HG02610 (cell line): ENCODE measurements around the gene SYT2.

Source experiments
- ATAC-seq: cut with Tn5 transposase; IDR thresholded peaks from one replicate; pipeline ENCODE4 v1.9.1; 2021; ENCODE audit warnings: mild to moderate bottlenecking, moderate library complexity; ENCODE audit not compliant: unreplicated experiment

SYT2 gene

DNA sequence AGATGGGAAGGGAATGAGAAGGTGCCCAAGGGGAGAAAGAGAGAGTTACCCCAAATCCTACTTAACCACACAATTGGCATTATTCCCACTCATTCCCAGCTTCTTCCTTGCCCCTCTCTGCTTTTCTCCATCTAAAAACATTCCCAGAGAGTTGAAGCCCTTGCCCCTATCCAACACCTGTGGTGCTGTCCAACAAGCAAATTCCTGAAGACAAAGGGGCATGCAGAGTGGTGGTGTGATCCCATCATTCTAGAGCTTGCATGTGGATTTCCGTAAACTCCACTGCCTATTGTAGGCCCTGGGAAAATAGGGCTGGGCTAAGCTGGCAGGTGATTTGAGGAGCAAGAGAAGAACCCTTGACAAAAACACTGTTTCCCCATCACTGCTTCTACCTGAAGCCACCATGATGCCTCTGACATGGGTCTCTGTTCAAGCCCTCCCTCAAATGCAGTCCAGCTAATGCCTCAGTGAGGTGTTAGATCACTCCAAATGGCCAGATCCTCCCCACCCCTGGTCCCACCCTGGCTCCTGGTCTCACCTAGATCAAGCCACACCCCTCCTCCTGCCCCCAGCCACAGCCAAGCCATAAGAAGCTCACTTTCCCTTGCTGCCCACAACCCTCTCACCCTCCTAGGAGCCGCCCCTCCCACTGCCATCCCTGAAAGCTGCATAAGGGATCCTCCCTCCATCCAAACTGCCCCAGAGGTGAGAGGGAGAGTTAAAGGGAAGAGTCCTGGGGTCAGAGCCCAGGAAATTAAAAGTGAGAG is 29.5 kb downstream of the SYT2 start:
- no peak for ATAC-seq

DNA sequence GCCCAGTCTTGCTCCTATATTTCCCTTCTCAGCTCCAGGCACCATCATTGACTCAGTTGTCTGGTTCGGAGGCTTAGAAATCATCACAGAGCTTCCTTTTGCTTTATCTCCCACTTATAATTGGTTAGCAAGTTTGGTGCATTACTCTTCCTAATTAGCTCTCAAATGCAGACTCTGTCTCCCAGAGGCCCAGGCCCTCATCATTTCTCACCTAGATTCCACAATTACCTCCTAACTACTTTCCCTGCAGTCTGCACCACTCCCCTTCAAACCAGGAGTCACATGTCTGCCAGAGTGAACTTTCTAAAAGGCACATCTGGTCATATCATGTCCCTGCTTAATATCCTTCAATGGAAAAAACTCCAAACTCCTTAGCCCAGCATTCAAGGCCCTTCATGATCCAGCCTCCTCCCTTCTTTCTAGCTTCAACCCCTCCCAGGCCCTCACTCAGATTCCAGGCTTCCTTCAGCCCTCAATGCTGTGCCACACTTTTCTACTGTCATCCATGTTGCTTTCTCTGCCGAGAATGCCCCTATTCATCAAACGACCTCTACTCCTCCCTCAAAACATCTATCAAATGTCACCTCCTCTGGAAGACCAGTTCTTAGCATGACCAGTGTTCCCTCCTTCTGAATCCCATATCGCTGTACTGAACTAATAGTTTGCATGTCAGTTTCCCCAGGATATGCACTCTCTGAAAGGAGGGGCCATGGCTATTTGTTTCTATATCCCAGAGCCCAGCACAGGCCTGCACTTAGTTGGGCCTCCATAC is 30.7 kb downstream of the SYT2 start:
- ATAC-seq = no peak

- ATAC-seq = no peak
These were observed 32.8 kb downstream of the SYT2 start for GRCh38 chr1:202677433-202677832.

DNA sequence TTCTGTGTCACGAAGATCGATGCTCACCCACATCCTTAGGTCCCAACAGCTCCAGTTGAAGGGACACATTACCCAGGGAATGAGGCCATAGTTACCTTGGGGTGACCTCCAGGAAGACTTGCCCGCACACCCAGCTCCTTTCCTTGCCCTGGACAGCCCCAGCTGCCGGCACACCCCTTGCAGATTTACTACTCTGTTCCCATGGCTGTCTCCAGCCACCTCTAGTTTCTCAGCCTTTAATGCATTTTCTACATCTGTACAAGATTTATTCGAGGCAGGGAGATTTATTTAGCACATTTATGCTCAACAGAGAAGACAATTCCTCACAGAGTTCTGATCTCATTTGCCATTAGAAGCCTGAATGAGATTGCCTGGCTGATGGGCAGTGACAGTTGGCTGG is 36.7 kb downstream of the SYT2 start:
- no peak for ATAC-seq

DNA sequence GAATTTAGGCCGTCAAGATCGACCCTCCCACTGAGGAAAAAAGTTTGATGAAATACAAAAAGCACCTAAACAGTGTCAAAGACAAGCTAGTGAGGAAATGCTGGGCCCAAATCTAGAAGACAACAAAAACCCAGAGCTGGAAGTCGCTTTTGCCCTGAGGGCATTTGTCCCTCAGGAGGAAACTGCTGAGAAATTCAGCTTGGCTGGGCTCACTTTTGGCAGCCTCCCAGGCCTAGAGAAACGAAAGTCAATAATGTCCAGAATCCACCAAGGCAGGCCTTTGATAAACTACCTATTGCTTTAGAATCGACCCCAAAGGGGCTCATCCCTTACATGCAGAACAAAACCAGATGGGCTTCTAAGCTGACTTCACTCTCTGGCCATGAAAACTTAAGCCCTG is 38.9 kb downstream of the SYT2 start:
- no peak for ATAC-seq

DNA sequence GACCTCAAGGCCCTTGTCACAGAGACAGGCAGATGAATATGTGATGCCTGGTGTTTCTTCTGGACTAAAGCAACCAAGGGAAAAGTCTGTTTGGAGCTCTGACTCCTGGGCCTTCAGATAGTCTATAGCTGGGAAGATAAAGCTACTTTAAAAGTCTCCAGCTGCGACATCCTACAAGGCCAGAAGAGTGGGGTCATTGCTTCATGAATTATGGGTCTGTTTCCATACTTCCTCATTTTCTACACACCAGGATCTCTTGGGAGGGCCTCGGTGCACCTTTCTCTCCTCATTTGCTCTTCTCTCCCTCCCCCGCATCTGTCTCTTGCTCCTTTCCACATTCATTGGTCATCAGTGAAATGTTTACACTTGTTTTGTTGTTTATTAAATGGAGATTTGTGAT is 44.8 kb downstream of the SYT2 start:
- no peak for ATAC-seq

DNA sequence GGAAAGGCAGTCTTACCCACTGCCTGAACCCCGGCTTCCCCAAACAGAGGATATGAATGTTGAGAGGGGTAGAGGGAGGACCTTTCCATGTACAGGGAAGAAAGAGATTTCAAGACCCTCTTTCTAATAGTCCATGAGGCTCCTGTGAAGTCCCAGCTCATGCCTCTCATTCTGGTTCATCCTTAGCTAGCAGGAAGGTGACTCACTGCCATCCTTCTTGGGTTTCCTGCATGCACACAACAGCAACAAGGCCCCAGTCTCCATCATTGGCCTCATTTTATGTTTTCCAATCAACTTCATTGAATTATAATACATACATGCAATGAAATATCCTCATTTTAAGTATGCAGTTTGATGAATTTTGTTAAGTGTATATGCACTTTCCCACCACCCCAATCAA is 46.2 kb downstream of the SYT2 start:
- ATAC-seq = no peak

- no peak for ATAC-seq
These were observed 47.1 kb downstream of the SYT2 start for GRCh38 chr1:202663131-202663530.

- ATAC-seq = no peak
These were observed 48.2 kb downstream of the SYT2 start for GRCh38 chr1:202662081-202662480.

DNA sequence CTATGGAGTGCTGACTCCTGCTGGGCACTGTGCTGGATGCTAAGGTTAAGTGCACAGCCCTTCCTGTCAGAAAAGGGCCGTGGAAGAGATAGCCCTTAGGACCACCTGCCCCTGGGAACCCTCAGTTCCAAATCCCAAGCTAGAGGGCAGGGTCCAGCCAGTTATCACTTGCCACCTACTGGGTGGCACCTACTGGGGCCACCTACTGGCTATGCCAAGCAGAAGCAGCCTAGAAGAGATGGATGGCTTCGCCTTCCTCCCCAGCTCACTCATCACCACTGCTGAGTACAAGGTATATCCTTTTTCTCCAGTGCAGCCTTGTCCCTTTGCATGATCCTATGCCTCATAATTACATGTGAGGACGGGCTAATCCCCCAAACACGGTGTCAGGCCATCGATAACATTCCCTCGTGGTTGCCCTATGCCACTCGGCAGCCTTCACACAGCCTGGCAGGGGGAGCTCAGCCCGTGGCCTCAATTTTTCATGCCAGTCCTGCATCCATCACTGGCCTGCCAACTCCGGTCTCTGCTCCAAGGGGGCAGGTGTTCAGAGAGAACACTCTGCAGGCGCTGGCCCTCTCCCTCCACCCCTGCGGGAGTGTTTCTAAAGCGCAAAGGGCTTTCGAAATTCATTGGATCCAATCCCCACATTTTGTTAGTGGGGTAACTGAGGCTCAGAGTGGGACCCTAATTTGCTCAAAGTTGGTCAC is 49.0 kb downstream of the SYT2 start:
- no peak for ATAC-seq

GRCh38 chr1:202659974-202660373 is 50.3 kb downstream of the SYT2 start:
- ATAC-seq = no peak

DNA sequence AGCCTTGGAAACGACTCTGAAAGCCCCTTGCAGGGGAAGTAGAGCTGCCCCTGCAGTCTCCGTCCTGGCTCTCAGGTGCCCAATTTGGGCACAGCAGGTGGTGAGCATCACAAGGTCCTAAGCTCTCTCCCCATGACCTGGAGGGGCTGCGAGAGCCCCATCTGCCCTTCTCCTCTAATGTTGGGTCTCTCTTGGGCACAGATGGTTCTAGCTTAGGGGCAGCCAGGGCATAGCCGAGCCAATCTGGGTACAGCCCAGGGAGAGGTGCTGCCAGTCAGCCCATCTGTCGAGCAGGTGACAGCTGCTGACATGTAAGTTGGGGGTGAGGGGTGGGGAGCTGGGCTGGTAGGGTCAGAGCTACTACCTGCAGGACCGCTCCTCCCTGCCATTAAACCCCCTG is 50.7 kb downstream of the SYT2 start:
- no peak for ATAC-seq

DNA sequence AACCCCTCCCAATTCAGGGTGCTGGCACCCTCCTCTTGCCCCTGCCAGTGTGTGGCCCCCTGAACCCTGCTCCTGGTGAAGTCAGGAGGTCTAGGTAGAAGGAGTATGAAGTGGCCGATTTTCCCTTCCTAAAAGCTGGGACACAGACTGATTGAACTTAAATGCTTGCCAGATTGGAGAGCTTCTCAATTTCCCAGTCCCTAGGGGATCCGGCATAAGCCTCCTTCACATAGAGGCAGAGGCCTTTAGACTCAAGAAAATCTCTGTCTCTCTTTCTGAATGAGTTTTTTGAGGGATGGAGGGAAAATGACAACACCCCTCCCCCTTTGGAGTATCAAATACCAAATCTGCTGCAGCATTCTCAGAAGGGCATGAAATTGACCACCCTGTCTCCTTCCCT is 51.5 kb downstream of the SYT2 start:
- no peak for ATAC-seq

DNA sequence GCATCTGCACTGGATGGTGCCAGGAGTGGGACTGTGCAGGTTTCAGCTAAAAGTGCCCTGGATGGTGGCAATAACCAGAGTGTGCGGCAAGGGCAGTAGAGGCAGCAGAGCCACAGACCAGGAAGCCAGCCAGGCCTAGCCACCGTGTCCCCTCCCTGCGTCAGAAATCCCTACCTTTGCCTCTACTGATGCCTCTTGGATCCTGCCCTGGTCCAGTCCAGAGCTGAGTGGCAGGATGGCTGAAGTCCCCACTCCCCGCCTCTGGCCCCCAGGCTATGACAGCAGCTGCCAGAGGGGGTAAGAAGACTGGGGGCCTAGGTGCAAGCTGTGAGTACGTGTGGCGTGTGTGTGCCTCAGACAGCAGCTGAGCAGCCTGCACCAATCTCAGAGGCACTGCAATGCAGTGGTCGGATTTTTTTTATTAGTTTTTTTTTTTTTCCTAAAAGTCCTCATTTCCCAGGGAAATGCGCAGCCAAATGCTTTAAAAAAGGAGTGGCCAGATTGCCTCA is 51.9 kb downstream of the SYT2 start:
- ATAC-seq = no peak

- no peak for ATAC-seq
These were observed 53.2 kb downstream of the SYT2 start for GRCh38 chr1:202656951-202657646.

DNA sequence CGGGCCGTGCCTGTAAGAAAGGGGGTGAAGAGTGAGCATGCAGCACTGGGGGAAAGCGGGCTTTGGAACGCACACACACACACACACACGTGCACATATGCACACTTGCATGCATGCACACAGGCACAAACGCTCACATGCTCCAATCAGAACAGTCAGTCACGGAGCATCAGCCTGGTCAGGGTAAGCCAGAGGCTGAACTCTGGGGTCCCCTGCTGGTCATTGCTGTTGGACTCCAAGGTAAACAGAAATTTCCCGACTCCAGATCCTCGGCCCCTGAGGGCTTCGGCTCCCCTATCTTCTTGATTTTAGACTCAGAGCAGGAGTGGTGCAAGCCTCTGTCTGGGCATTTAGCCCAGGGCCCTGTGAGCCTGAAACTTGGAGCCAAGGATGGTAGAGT is 54.2 kb downstream of the SYT2 start:
- no peak for ATAC-seq

- ATAC-seq = no peak
These were observed 56.2 kb downstream of the SYT2 start for GRCh38 chr1:202654079-202654478.

- ATAC-seq = no peak
These were observed 60.5 kb downstream of the SYT2 start for GRCh38 chr1:202649553-202650392.

GRCh38 chr1:202648605-202649226 is 61.5 kb downstream of the SYT2 start:
- ATAC-seq = no peak

- ATAC-seq = no peak
These were observed 65.2 kb downstream of the SYT2 start for GRCh38 chr1:202645097-202645476.
